Esophagus muscularis mucosa (tissue), 4 donors: ENCODE data around the gene TIMP1. TPM values are rescaled to one million over a fixed set of nuclear protein-coding genes. Genes with fewer than 3 reads are reported as not detected.

Experiments
- DNase-seq: peaks from one replicate; pipeline ENCODE4 v3.0.0-alpha.2; 2017; ENCODE audit errors: extremely low spot score
- H3K27ac ChIP-seq, 4 donors: fragments of 200-600 bp; sonication (generic); replicated peaks in 1 of 4; 1 replicate in 3 of 4; 2 replicates in 1 of 4; pipeline ENCODE4 v1.5.1; 2016 to 2019; ENCODE audit warnings: mild to moderate bottlenecking in 1 of 4
- H3K27me3 ChIP-seq, 4 donors: fragments of 200-600 bp; sonication (generic); one replicate each; pipeline versions ENCODE4 v1.5.1 to v1.6.0; 2016 to 2019
- H3K36me3 ChIP-seq, 4 donors: fragments of 200-600 bp; sonication (generic); one replicate each; pipeline ENCODE4 v1.5.1; 2016 to 2019
- H3K4me1 ChIP-seq, 4 donors: fragments of 200-600 bp; sonication (generic); one replicate each; pipeline ENCODE4 v1.5.1; 2016 to 2019
- H3K4me3 ChIP-seq, 4 donors: fragments of 200-600 bp; sonication (generic); 1 replicate in 2 of 4; 2 replicates in 2 of 4; pipeline ENCODE4 v1.5.1; 2016 to 2019; ENCODE audit warnings: mild to moderate bottlenecking in 4 of 4, moderate library complexity in 1 of 4
- H3K9me3 ChIP-seq, 4 donors: fragments of 200-600 bp; sonication (generic); 1 replicate in 3 of 4; 2 replicates in 1 of 4; pipeline ENCODE4 v1.5.1; 2016 to 2019
- EP300 ChIP-seq: sonication (generic); formaldehyde crosslinking; IDR thresholded peaks from one replicate; pipeline ENCODE4 v1.6.1; 2017; ENCODE audit warnings: antibody characterized with exemption
- POLR2A ChIP-seq: fragments of 450-650 bp; IDR thresholded peaks from one replicate; pipeline ENCODE4 v1.6.1; 2017; ENCODE audit warnings: antibody characterized with exemption, moderate library complexity, mild to moderate bottlenecking, low read depth
- POLR2AphosphoS5 ChIP-seq, 2 donors: sonication (generic); formaldehyde crosslinking; IDR thresholded peaks; one replicate each; pipeline ENCODE4 v1.6.1; 2017; ENCODE audit warnings: antibody characterized with exemption in 2 of 2
- WGBS: methylation state at CpG from one replicate; pipeline ENCODE4 v1.1.5; 2018; 5-methylcytosine and 5-hydroxymethylcytosine counted together
- intact Hi-C: fragments of 100-400 bp; cut with DNase I; formaldehyde crosslinking; loops from one replicate; pipeline ENCODE4 v1.15.1; 2023
- total RNA-seq, 4 donors: library from RNA; depleted of rRNA; stranded (reverse); fragments of >200 nt; gene quantifications; one replicate each; pipeline versions ENCODE4 v1.1.0 to v1.2.1, GENCODE V29; 2016
- TF ChIP-seq, protein P1 (sequence below), 3 experiments: fragments of 200-600 bp in 2 of 3; fragments of 450-650 bp in 1 of 3; sonication (generic) in 2 of 3; IDR thresholded peaks; one replicate each; pipeline ENCODE4 v1.5.1; 2017 to 2019; ENCODE audit warnings: antibody characterized with exemption in 3 of 3, mild to moderate bottlenecking in 2 of 3, moderate library complexity in 1 of 3

Gene TIMP1
- total RNA-seq, 4 donors from 2014 or later, result 82.6 to 251 (median 178) TPM

DNA sequence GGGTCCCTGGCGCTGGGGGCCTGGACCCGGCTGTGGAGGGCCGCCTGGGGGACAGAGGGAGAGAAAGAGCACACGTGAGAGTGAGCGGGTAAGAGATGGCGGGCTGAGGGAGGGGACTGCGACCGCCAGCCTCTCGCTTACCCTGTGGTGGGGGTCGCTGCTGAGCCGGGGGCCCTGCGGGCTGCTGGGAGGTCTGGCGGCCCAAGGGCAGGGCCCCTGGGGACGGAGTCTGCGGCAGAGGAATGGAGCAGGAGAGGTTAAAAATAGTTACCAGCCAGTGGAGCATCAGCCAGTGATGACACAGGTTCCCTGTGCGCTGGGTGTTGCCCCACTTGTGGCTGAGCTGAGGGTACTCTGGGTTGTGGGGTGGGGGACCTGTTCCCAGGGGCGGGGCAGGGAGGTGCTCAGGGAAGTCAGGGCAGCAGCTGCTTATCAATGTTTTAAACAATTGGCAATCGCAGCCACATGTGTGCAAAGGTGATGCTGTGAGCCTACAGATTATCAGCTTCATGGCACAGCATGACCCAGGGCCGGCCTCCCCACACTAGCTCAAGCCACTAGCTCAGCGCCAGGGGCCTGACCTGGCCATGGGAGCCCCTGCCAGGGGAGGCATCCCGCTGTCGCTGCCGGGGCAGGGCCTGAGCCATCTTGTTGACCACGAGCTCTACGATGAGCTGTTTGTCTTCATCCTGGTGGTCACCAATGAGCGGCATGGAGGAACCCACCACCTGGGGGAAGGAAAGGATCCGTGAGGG lies 7.5 kb upstream of the TIMP1 start:
- intact Hi-C loops, result no loop called here
- Histone ChIP-seq H3K4me1 (peaks cover 2 to 22% (median 18%) of the 10 kb centered on the region in 4 donors), H3K36me3 (peaks cover 10 to 26% (median 19%) of the 10 kb centered on the region in 4 donors), H3K27ac (peak overlapping the region; percentile 53 to 67 (median 58)), H3K9me3 (no peaks in the 10 kb centered on the region), H3K4me3 (peak overlapping the region; percentile 28 to 50 (median 38)), H3K27me3 (peaks cover 0 to 9% (median 0%) of the 10 kb centered on the region in 4 donors)
- WGBS, result 58% methylated on average over 25 of the region's 27 CpGs
- DNase-seq, result no peak
- TF ChIP-seq POLR2A (no peak), EP300 (no peak)

DNA sequence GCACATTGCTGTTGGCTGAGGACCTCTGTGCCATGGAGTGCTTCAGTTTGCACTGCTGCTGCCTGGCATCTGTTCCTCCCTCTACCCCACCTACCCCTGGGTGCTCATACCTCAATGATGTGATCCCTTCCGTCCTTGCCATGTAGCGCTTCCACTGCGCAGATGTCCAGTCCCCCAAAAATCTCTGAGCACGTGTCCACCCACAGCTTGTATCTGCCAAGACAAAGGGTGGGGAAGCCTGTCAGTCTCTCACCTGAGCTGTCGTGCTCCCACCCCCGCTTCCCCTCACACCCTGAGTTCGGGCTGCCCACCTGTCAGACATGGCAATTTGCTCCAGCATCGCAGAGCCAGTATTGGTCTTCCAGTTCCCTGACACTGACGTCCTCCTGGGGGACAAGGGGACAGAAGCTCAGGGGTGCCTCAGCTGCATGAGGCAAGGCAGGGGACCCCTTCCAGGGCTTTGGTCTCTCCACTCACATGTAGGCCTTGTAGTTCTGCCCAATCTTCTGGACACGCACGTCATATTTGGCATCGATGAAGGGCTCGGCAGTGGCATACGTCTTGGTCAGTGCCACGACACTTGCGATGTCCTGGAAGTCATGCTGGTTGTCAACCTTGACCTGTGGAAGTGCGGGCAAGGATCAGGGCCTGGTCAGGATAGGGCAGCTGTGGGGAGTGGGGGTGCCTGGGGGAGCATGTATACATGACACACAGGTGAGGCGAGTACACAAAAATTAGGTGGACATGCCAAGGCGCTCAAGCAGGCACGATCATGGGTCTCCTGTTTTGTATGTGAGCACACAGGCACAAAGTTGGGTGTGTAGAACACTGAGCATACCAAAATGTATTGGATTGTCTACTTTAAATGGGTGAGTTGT lies 6.0 kb upstream of the TIMP1 start:
- Histone ChIP-seq H3K27me3 (peaks cover 0 to 9% (median 0%) of the 10 kb centered on the region in 4 donors), H3K27ac (no peak overlapping the region), H3K9me3 (no peaks in the 10 kb centered on the region), H3K4me1 (peaks cover 2 to 22% (median 18%) of the 10 kb centered on the region in 4 donors), H3K36me3 (peaks cover 0 to 10% (median 6%) of the 10 kb centered on the region in 4 donors), H3K4me3 (no peak overlapping the region)
- WGBS, result 87% methylated on average over 13 of the region's 20 CpGs
- DNase-seq, result peak; percentile 5
- intact Hi-C loops, result no loop called here
- TF ChIP-seq POLR2AphosphoS5 (IDR thresholded peaks at IDR 0.05), result no peak
- TF ChIP-seq, protein P1, sequence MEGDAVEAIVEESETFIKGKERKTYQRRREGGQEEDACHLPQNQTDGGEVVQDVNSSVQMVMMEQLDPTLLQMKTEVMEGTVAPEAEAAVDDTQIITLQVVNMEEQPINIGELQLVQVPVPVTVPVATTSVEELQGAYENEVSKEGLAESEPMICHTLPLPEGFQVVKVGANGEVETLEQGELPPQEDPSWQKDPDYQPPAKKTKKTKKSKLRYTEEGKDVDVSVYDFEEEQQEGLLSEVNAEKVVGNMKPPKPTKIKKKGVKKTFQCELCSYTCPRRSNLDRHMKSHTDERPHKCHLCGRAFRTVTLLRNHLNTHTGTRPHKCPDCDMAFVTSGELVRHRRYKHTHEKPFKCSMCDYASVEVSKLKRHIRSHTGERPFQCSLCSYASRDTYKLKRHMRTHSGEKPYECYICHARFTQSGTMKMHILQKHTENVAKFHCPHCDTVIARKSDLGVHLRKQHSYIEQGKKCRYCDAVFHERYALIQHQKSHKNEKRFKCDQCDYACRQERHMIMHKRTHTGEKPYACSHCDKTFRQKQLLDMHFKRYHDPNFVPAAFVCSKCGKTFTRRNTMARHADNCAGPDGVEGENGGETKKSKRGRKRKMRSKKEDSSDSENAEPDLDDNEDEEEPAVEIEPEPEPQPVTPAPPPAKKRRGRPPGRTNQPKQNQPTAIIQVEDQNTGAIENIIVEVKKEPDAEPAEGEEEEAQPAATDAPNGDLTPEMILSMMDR (IDR thresholded peaks at IDR 0.05), result no peak
- no peak for TF ChIP-seq POLR2A
- no peak for TF ChIP-seq EP300

DNA sequence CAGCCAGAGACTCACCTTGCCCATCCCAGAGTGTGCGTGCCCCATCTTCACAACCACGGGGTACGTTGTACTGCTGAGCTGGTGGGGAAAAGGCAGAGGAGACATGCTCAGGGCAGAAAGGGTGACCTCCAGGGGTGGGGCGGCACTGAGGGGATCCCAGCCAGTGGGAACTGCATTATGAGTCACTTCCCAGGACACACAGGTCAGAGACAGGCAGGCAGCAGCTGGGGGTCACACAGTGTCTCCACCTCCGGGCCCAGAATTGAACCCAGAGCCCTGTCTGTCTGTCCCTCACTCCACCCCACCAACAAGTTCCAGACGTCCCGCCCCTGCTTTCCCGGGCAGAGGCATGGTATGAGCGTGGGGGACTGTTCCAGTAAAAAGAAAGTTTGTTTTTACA lies 4.8 kb upstream of the TIMP1 start:
- intact Hi-C loops, result no loop called here
- Histone ChIP-seq H3K4me3 (no peak overlapping the region), H3K27me3 (peaks cover 0 to 9% (median 0%) of the 10 kb centered on the region in 4 donors), H3K4me1 (peaks cover 2 to 28% (median 26%) of the 10 kb centered on the region in 4 donors), H3K27ac (no peak overlapping the region), H3K36me3 (no peaks in the 10 kb centered on the region), H3K9me3 (no peaks in the 10 kb centered on the region)
- TF ChIP-seq EP300, result no peak
- no peak for TF ChIP-seq POLR2A
- TF ChIP-seq, protein P1 (IDR thresholded peaks at IDR 0.05), result no peak
- no peak for TF ChIP-seq POLR2AphosphoS5 (IDR thresholded peaks at IDR 0.05)
- WGBS, result 61% methylated on average over 8 of the region's 9 CpGs
- DNase-seq, result no peak

DNA sequence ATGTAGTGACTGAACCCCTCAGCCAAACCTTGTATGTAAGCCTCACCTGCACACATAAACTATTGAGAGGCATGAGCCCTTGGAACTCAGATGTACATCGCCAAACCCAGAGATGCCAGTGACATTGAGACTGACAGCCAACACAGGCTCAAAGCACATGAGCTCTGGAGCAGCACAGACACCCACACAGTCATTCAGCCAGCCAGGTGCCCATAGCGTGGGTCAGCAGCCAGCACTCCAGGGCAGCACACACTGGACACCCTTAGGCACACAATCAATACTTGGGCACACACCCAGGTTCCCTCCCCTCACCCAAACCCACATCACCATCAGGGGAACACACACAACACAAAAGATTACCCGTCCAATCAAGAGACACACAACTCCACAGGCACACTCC lies 4.3 kb upstream of the TIMP1 start:
- peak; percentile 42 for DNase-seq
- H3K36me3 ChIP-seq, result no peaks in the 10 kb centered on the region
- peaks cover 0 to 9% (median 0%) of the 10 kb centered on the region in 4 donors for H3K27me3 ChIP-seq
- intact Hi-C loops, result no loop called here
- H3K27ac ChIP-seq, result no peak overlapping the region
- H3K9me3 ChIP-seq, result no peaks in the 10 kb centered on the region
- H3K4me1 ChIP-seq, result peaks cover 2 to 31% (median 27%) of the 10 kb centered on the region in 4 donors
- no peak overlapping the region for H3K4me3 ChIP-seq
- WGBS, result 56% methylated on average over 2 of the region's 3 CpGs
- no peak for TF ChIP-seq EP300
- no peak for TF ChIP-seq POLR2A
- TF ChIP-seq, protein P1 (IDR thresholded peaks at IDR 0.05), result no peak
- TF ChIP-seq POLR2AphosphoS5 (IDR thresholded peaks at IDR 0.05), result no peak

DNA sequence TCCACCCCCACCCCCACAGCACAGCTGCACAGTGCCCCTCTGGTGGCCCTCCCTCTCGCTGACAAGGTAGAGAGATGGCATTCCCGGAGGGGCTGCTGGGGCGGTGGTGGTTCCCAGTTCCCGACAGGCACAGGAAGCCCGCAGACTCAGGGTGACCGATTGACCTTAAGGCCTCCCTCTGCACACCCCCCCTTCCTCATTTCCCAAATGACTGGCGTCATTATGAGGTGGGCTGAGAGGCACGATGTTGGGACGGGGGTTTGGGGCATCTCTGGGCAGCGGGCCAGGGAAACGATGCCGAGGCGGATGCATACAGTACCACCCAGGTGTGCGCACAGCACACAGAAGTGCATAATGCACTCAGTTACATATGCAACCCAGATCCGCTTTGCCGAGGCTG lies 3.5 kb upstream of the TIMP1 start:
- Histone ChIP-seq H3K36me3 (no peaks in the 10 kb centered on the region), H3K4me1 (peaks cover under 1 to 31% (median 26%) of the 10 kb centered on the region in 4 donors), H3K4me3 (no peak overlapping the region), H3K9me3 (no peaks in the 10 kb centered on the region), H3K27me3 (peaks cover 0 to 9% (median 0%) of the 10 kb centered on the region in 4 donors), H3K27ac (no peak overlapping the region)
- WGBS, result 100% methylated on average over 1 of the region's 16 CpGs
- intact Hi-C loops, result no loop called here
- TF ChIP-seq, protein P1 (IDR thresholded peaks at IDR 0.05), result no peak
- no peak for TF ChIP-seq POLR2AphosphoS5 (IDR thresholded peaks at IDR 0.05)
- DNase-seq, result peak; percentile 62
